Measurements from ENCODE around the gene CLIC5. TPM values are rescaled to one million over a fixed set of nuclear protein-coding genes. Genes with fewer than 3 reads are reported as not detected.

The CLIC5 gene
- total RNA-seq, 1 experiment from 2014 or later = 0.20 TPM

- H3K79me2 ChIP-seq (ENCODE audit: insufficient read depth, low read length) = no peaks in the 10 kb centered on the region
- no peak overlapping the region for H3K14ac ChIP-seq (ENCODE audit: insufficient read depth, low read length)
- H2AK5ac ChIP-seq (ENCODE audit: insufficient read length, low read length) = no peak overlapping the region
- no peaks in the 10 kb centered on the region for H4K20me1 ChIP-seq (ENCODE audit: control insufficient read depth, insufficient read depth, insufficient read length)
- H2BK5ac ChIP-seq (ENCODE audit: insufficient read length, low read length) = no peak overlapping the region
- no peak overlapping the region for H3K56ac ChIP-seq (ENCODE audit: insufficient read length, low read depth, low read length)
- H3K4ac ChIP-seq (ENCODE audit: low read depth, low read length) = no peak overlapping the region
- peaks cover 8 to 10% of the 10 kb centered on the region in 2 experiments for H3K4me1 Mint-ChIP-seq
- H3K4me1 ChIP-seq (ENCODE audit: insufficient read depth, low read length) = no peaks in the 10 kb centered on the region
- H3K9ac ChIP-seq (ENCODE audit: extremely low read depth, insufficient read length, low read length) = no peak overlapping the region
- H3K23ac ChIP-seq (ENCODE audit: insufficient read length, low read depth, low read length) = no peak overlapping the region
- H3K27ac Mint-ChIP-seq = no peak overlapping the region
- no peak overlapping the region for H3T11ph ChIP-seq (ENCODE audit: low read length)
- TF ChIP-seq, protein P1, sequence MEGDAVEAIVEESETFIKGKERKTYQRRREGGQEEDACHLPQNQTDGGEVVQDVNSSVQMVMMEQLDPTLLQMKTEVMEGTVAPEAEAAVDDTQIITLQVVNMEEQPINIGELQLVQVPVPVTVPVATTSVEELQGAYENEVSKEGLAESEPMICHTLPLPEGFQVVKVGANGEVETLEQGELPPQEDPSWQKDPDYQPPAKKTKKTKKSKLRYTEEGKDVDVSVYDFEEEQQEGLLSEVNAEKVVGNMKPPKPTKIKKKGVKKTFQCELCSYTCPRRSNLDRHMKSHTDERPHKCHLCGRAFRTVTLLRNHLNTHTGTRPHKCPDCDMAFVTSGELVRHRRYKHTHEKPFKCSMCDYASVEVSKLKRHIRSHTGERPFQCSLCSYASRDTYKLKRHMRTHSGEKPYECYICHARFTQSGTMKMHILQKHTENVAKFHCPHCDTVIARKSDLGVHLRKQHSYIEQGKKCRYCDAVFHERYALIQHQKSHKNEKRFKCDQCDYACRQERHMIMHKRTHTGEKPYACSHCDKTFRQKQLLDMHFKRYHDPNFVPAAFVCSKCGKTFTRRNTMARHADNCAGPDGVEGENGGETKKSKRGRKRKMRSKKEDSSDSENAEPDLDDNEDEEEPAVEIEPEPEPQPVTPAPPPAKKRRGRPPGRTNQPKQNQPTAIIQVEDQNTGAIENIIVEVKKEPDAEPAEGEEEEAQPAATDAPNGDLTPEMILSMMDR (conservative IDR thresholded peaks at IDR 0.05) = no peak
- H2BK20ac ChIP-seq (ENCODE audit: low read depth, low read length, poor library complexity, severe bottlenecking) = no peak overlapping the region
- H4K8ac ChIP-seq (replicated peaks; ENCODE audit: insufficient read length, low read depth, low read length) = no peak overlapping the region
- H3K4me2 ChIP-seq (ENCODE audit: insufficient read depth, insufficient read length, low read length) = no peak overlapping the region
- no peak for DNase-seq
- WGBS (ENCODE audit: extremely low coverage, insufficient read length, low lambda C conversion rate) = no CpG with 5 or more reads among the region's 1 CpG
- H2BK15ac ChIP-seq (ENCODE audit: low read depth, low read length) = no peak overlapping the region
- no peak overlapping the region for H2BK12ac ChIP-seq (ENCODE audit: insufficient read length, low read depth, low read length)
- no peaks in the 10 kb centered on the region for H3K9me3 ChIP-seq (ENCODE audit: control insufficient read depth, low read depth, low read length)
- H3K27me3 Mint-ChIP-seq (ENCODE audit: low read depth) = no peaks in the 10 kb centered on the region; the same call in 1 of the 2 replicates
- no peak overlapping the region for H3K4me3 Mint-ChIP-seq
- H3K27me3 ChIP-seq (ENCODE audit: insufficient read depth, low read length) = no peaks in the 10 kb centered on the region
- no peak overlapping the region for H2BK120ac ChIP-seq (ENCODE audit: low read depth, low read length, poor library complexity, severe bottlenecking)
- H3K23me2 ChIP-seq (ENCODE audit: insufficient read length, low read depth, low read length, poor library complexity, severe bottlenecking) = no peaks in the 10 kb centered on the region
- H4K5ac ChIP-seq (ENCODE audit: insufficient read length, low read depth, low read length) = no peak overlapping the region
- H3K27ac ChIP-seq (ENCODE audit: insufficient read length, low read depth, low read length) = no peak overlapping the region
- peaks cover 0 to 2% of the 10 kb centered on the region in 2 experiments; a peak in 2 of 5 replicates for H3K9me3 Mint-ChIP-seq
- no peak overlapping the region for H2AFZ ChIP-seq (ENCODE audit: low read length)
- H3K18ac ChIP-seq (ENCODE audit: insufficient read length, low read depth, low read length) = no peak overlapping the region
- no peaks in the 10 kb centered on the region for H3K79me1 ChIP-seq (ENCODE audit: insufficient read depth, low read depth, low read length, poor library complexity, severe bottlenecking)
- 0 out of 7 replicates have a peak, but pooled peaks cover 0 to 1% (median 0%) of the 10 kb centered on the region in 3 experiments for H3K36me3 Mint-ChIP-seq (ENCODE audit: insufficient read depth in 1 of 3, low read depth in 3 of 3)
- H4K91ac ChIP-seq (ENCODE audit: insufficient read length, low read depth, low read length) = no peak overlapping the region
These were observed 50.7 kb downstream of the CLIC5 start for GRCh38 chr6:45965007-45965406.

Data from H9 (cell line).